H9 (cell line): Measurements from ENCODE around the gene LYRM2. TPM values are rescaled to one million over a fixed set of nuclear protein-coding genes. Genes with fewer than 3 reads are reported as not detected.

Experiments used
- DNase-seq: peaks from one replicate; pipeline ENCODE4 v3.0.0-alpha.2; 2017
- H2AFZ ChIP-seq: one replicate; pipeline ENCODE4 v1.6.1; 2013; ENCODE audit warnings: mild to moderate bottlenecking, low read length, control low read depth, moderate library complexity
- H2AK5ac ChIP-seq: 2 replicates; pipeline ENCODE4 v1.6.1; 2013; ENCODE audit warnings: low read length, control low read depth, mixed read lengths; ENCODE audit not compliant: insufficient read length
- H2BK120ac ChIP-seq: one replicate; pipeline ENCODE4 v1.6.1; 2013; ENCODE audit warnings: low read depth, mild to moderate bottlenecking, low read length, control low read depth, inconsistent platforms; ENCODE audit not compliant: poor library complexity, severe bottlenecking
- H2BK12ac ChIP-seq: 2 replicates; pipeline ENCODE4 v1.6.1; 2013; ENCODE audit warnings: low read length, control low read depth, mixed read lengths, low read depth; ENCODE audit not compliant: insufficient read length
- H2BK15ac ChIP-seq: 2 replicates; pipeline ENCODE4 v1.6.1; 2013; ENCODE audit warnings: low read depth, low read length, control low read depth
- H2BK20ac ChIP-seq: one replicate; pipeline ENCODE4 v1.6.1; 2013; ENCODE audit warnings: low read depth, mild to moderate bottlenecking, low read length, control low read depth, inconsistent platforms; ENCODE audit not compliant: poor library complexity, severe bottlenecking
- H2BK5ac ChIP-seq: 2 replicates; pipeline ENCODE4 v1.6.1; 2013; ENCODE audit warnings: low read length, control low read depth, mixed read lengths; ENCODE audit not compliant: insufficient read length
- H3K14ac ChIP-seq: 2 replicates; pipeline ENCODE4 v1.6.1; 2013; ENCODE audit warnings: low read length, control low read depth; ENCODE audit not compliant: insufficient read depth
- H3K18ac ChIP-seq: 2 replicates; pipeline ENCODE4 v1.6.1; 2013; ENCODE audit warnings: low read depth, mild to moderate bottlenecking, mixed read lengths, low read length, control low read depth; ENCODE audit not compliant: insufficient read length
- H3K23ac ChIP-seq: 2 replicates; pipeline ENCODE4 v1.6.1; 2013; ENCODE audit warnings: low read length, control low read depth, mixed read lengths, low read depth; ENCODE audit not compliant: insufficient read length
- H3K23me2 ChIP-seq: 2 replicates; pipeline ENCODE4 v1.6.1; 2013; ENCODE audit warnings: low read depth, mild to moderate bottlenecking, mixed read lengths, low read length, control low read depth; ENCODE audit not compliant: insufficient read length, poor library complexity, severe bottlenecking
- H3K27ac ChIP-seq: 2 replicates; pipeline ENCODE4 v1.5.1; 2013; ENCODE audit warnings: low read length, control low read depth, mixed read lengths, low read depth; ENCODE audit not compliant: insufficient read length
- H3K27me3 ChIP-seq: 2 replicates; pipeline ENCODE4 v1.6.1; 2013; ENCODE audit warnings: low read length, control low read depth, inconsistent platforms; ENCODE audit not compliant: insufficient read depth
- H3K4ac ChIP-seq: 2 replicates; pipeline ENCODE4 v1.6.1; 2013; ENCODE audit warnings: low read depth, mild to moderate bottlenecking, control low read depth, inconsistent platforms, low read length, moderate library complexity
- H3K4me1 ChIP-seq: 2 replicates; pipeline ENCODE4 v1.6.1; 2013; ENCODE audit warnings: low read length, control low read depth, inconsistent platforms; ENCODE audit not compliant: insufficient read depth
- H3K4me2 ChIP-seq: 2 replicates; pipeline ENCODE4 v1.6.1; 2013; ENCODE audit warnings: low read length, control low read depth, mixed read lengths; ENCODE audit not compliant: insufficient read length, insufficient read depth
- H3K56ac ChIP-seq: 2 replicates; pipeline ENCODE4 v1.6.1; 2013; ENCODE audit warnings: low read depth, mild to moderate bottlenecking, mixed read lengths, low read length, control low read depth; ENCODE audit not compliant: insufficient read length
- H3K79me1 ChIP-seq: 2 replicates; pipeline ENCODE4 v1.6.1; 2013; ENCODE audit warnings: low read depth, mild to moderate bottlenecking, moderate library complexity, low read length, control low read depth, inconsistent platforms; ENCODE audit not compliant: insufficient read depth, poor library complexity, severe bottlenecking
- H3K79me2 ChIP-seq: 2 replicates; pipeline ENCODE4 v1.6.1; 2013; ENCODE audit warnings: low read length, control low read depth, inconsistent platforms; ENCODE audit not compliant: insufficient read depth
- H3K9ac ChIP-seq: 2 replicates; pipeline ENCODE4 v1.6.1; 2013; ENCODE audit warnings: low read length, control low read depth, mixed read lengths; ENCODE audit not compliant: insufficient read length; ENCODE audit errors: extremely low read depth
- H3K9me3 ChIP-seq: one replicate; pipeline ENCODE4 v1.6.1; 2013; ENCODE audit warnings: low read depth, low read length, inconsistent platforms; ENCODE audit not compliant: control insufficient read depth
- H3T11ph ChIP-seq: one replicate; pipeline ENCODE4 v1.6.1; 2013; ENCODE audit warnings: mild to moderate bottlenecking, low read length, control low read depth, inconsistent platforms
- H4K20me1 ChIP-seq: one replicate; pipeline ENCODE4 v1.6.1; 2013; ENCODE audit not compliant: control insufficient read depth, insufficient read length, insufficient read depth
- H4K5ac ChIP-seq: 2 replicates; pipeline ENCODE4 v1.6.1; 2013; ENCODE audit warnings: low read depth, mild to moderate bottlenecking, mixed read lengths, low read length, control low read depth; ENCODE audit not compliant: insufficient read length
- H4K8ac ChIP-seq: replicated peaks from 2 replicates; pipeline ENCODE4 v1.6.1; 2013; ENCODE audit warnings: low read length, control low read depth, mixed read lengths, low read depth; ENCODE audit not compliant: insufficient read length
- H4K91ac ChIP-seq: 2 replicates; pipeline ENCODE4 v1.6.1; 2013; ENCODE audit warnings: low read depth, mild to moderate bottlenecking, moderate library complexity, mixed read lengths, low read length, control low read depth; ENCODE audit not compliant: insufficient read length
- H3K27ac Mint-ChIP-seq, 3 experiments: 2 replicates in 2 of 3; 3 replicates in 1 of 3; pipeline ENCODE4 v1.8.0; 2020 to 2021; ENCODE audit warnings: mixed read lengths in 3 of 3, mild to moderate bottlenecking in 1 of 3, moderate library complexity in 1 of 3
- H3K27me3 Mint-ChIP-seq: 2 replicates; pipeline ENCODE4 v1.8.0; 2021; ENCODE audit warnings: low read depth, mild to moderate bottlenecking, moderate library complexity, mixed read lengths
- H3K36me3 Mint-ChIP-seq, 3 experiments: 2 replicates in 2 of 3; 3 replicates in 1 of 3; pipeline ENCODE4 v1.8.0; 2020 to 2021; ENCODE audit warnings: low read depth in 3 of 3, mixed read lengths in 3 of 3; ENCODE audit not compliant: insufficient read depth in 1 of 3
- H3K4me1 Mint-ChIP-seq, 2 experiments: 2 replicates each; pipeline ENCODE4 v1.8.0; 2020; ENCODE audit warnings: mixed read lengths in 2 of 2
- H3K4me3 Mint-ChIP-seq, 2 experiments: 2 replicates in 1 of 2; 3 replicates in 1 of 2; pipeline ENCODE4 v1.8.0; 2020 to 2021; ENCODE audit warnings: mild to moderate bottlenecking in 2 of 2, mixed read lengths in 2 of 2, moderate library complexity in 1 of 2
- H3K9me3 Mint-ChIP-seq, 2 experiments: 2 replicates in 1 of 2; 3 replicates in 1 of 2; pipeline ENCODE4 v1.8.0; 2020; ENCODE audit warnings: mild to moderate bottlenecking in 2 of 2, mixed read lengths in 2 of 2, moderate library complexity in 1 of 2
- CTCF ChIP-seq: fragments of 200-600 bp; sonication (generic); conservative IDR thresholded peaks from 3 replicates; pipeline ENCODE4 v1.8.0; 2021; ENCODE audit warnings: antibody characterized with exemption, mild to moderate bottlenecking
- WGBS: extraction: QIAGEN DNeasy Blood & Tissue Kit; methylation state at CpG from one replicate; pipeline ENCODE4 v1.1.7; 2013; ENCODE audit warnings: missing lambda C conversion rate, low lambda C conversion rate, mixed read lengths; ENCODE audit not compliant: insufficient read length; ENCODE audit errors: extremely low coverage; 5-methylcytosine and 5-hydroxymethylcytosine counted together
- total RNA-seq: library from RNA; stranded (reverse); gene quantifications from 2 replicates; pipeline ENCODE4 v1.2.1, GENCODE V29; 2021

The LYRM2 gene
- total RNA-seq, 1 experiment from 2014 or later: 29.8 TPM

- no peak overlapping the region for H4K5ac ChIP-seq
- H3K4me1 Mint-ChIP-seq: peaks cover 4 to 5% of the 10 kb centered on the region in 2 experiments
- no peaks in the 10 kb centered on the region for H3K79me2 ChIP-seq
- no peak overlapping the region for H2BK15ac ChIP-seq
- no peak for DNase-seq
- H2BK5ac ChIP-seq: no peak overlapping the region
- no peak overlapping the region for H3K4me2 ChIP-seq
- no peak overlapping the region for H2AK5ac ChIP-seq
- peaks cover 64 to 91% (median 68%) of the 10 kb centered on the region in 3 experiments for H3K36me3 Mint-ChIP-seq
- no peak overlapping the region for H3K56ac ChIP-seq
- H3K79me1 ChIP-seq: no peaks in the 10 kb centered on the region
- WGBS: no CpG with 5 or more reads among the region's 4 CpGs
- H3K4me1 ChIP-seq: no peaks in the 10 kb centered on the region
- H3K9me3 ChIP-seq: no peaks in the 10 kb centered on the region
- no peaks in the 10 kb centered on the region for H4K20me1 ChIP-seq
- no peak overlapping the region for H3K4me3 Mint-ChIP-seq
- H2AFZ ChIP-seq: no peak overlapping the region
- no peak overlapping the region for H3K4ac ChIP-seq
- no peaks in the 10 kb centered on the region for H3K9me3 Mint-ChIP-seq
- no peak overlapping the region for H3K27ac ChIP-seq
- H3K23ac ChIP-seq: no peak overlapping the region
- no peak overlapping the region for H4K91ac ChIP-seq
- no peak overlapping the region for H3K14ac ChIP-seq
- no peaks in the 10 kb centered on the region for H3K27me3 Mint-ChIP-seq
- no peak for TF ChIP-seq CTCF
- no peaks in the 10 kb centered on the region for H3K27me3 ChIP-seq
- no peak overlapping the region for H2BK12ac ChIP-seq
- H3K9ac ChIP-seq: no peak overlapping the region
- H3K23me2 ChIP-seq: no peaks in the 10 kb centered on the region
- H2BK120ac ChIP-seq: no peak overlapping the region
- H4K8ac ChIP-seq: no peak overlapping the region
- H3T11ph ChIP-seq: no peak overlapping the region
- no peak overlapping the region for H2BK20ac ChIP-seq
- H3K27ac Mint-ChIP-seq: peak overlapping the region in 2 of 3 experiments; percentile 17 to 60; a peak in 3 of 7 replicates
- no peak overlapping the region for H3K18ac ChIP-seq
These were observed 24.2 kb upstream of the LYRM2 start for GRCh38 chr6:89662659-89663223.
